Hepatic stellate cell (primary cell): ENCODE measurements around the gene LYPLAL1.
"Not testable (repeated sequence)": the region's sequence is repeated elsewhere in the genome, so short reads cannot be mapped to it uniquely, and the experiment has no call there.

Experiments
- DNase-seq: peaks from one replicate; pipeline ENCODE4 v3.0.0; 2011; ENCODE audit warnings: low spot score

The LYPLAL1 gene

GRCh38 chr1:219163401-219163954 is 10.2 kb upstream of the LYPLAL1 start:
- no peak for DNase-seq

DNA sequence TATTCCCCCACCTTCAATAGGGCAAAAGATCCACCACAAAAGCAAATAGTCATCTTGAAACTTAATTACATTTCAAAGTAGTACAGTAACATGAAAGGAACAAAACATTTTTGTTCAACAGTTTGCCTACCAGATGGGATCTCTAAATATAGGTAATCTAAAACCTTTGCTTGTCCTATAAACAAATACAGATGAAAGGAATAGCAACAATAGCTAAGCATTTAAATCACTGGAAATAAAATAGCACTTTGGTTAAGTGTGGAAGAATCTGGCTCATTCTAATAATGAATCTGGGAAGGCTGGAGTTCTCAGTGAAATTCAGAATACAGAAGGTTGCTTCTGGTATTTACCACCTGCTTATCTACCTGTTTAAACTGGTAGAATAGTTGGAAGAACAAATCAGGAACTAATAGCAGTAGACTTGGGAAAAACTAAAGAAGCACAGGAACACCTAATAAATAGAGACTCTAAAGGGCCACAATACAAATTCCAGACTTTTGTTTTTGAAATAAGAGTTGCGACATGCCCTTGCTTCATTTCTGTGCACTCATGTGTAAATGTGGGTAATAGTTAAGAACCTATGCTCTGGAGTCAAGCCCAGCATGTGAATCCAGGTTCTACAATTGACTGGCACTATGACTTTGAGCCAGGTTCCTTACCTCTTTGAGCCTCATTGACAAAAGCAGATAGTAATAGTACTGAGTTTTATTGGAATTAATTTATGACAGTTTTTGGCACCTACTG is 2.3 kb upstream of the LYPLAL1 start:
- DNase-seq: no peak

DNA sequence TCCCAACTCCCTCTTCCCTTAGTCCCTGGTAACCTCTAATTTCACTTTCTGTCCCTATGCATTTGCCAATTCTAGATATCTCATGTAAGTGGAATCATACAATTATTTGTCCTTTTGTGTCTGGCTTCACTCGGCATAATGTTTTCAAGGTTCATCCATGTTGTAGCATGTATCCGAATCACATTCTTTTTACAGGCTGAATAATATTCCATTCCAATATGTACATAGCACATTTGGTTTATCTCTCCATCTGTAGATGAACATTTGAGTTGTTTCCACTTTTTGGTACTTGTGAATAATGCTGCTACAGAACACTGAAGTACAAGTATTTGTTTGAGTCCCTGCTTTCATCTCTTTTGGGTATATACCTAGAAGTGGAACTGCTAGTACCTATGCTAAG is 857 bp upstream of the LYPLAL1 start:
- DNase-seq: no peak

DNA sequence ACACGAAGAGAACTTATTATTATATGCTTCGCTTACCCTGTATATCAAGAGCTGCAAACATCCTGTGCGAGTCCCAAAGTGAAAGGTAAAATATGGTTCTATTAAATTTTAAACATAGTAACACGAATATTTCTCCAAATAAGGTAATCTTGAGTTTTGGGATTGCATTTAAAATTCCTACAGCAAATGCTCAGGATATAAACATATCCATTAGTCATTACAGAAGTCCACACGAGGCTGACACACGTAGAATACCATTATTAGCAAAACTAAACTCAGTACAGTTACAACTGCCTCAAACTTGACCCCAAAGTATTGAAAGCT is 282 bp upstream of the LYPLAL1 start:
- no peak for DNase-seq

DNA sequence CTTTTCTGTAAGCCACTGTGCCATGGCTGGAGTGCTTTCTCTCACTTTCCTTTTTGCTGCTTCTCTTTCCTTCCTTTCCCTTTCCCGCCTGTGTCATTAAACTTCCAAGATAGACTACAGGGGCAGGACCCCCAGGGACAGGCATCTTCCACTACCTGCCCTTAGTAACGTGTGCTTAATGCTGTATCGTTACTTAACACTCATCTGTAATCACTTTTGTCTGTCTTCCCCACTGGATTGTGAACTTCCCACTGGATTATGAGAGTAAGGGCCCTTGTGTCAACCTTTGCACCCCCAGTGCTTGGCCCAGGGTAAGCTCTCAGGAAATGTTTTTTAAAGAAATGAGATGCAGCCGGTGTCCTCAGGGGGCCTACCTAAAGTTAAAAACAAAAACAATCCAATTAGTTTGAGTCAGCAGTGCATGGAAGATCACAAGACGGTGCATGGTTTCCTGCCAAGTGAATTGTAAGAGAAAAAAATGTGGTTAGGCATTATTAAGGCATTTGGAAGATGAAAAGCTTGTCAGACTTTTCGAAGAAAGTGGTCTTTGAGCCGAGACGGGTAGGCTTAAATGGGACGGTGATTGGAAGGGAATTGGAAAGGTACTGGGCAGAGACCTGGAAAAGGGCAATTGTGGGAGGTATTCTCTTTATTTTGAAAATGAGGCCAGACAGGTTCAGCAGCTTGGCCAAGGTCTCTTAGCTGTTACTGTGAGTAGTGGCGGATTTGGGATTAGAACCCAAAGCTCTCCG is 958 bp downstream of the LYPLAL1 start:
- peak; percentile 12 for DNase-seq

GRCh38 chr1:219175212-219175564 is 1.5 kb downstream of the LYPLAL1 start:
- DNase-seq: no peak

- no peak for DNase-seq
Observed at GRCh38 chr1:219176168-219176567, 2.5 kb downstream of the LYPLAL1 start.

- no peak for DNase-seq
Observed at GRCh38 chr1:219177363-219177762, 3.7 kb downstream of the LYPLAL1 start.

- DNase-seq: no peak
Observed at GRCh38 chr1:219177940-219178339, 4.3 kb downstream of the LYPLAL1 start.

DNA sequence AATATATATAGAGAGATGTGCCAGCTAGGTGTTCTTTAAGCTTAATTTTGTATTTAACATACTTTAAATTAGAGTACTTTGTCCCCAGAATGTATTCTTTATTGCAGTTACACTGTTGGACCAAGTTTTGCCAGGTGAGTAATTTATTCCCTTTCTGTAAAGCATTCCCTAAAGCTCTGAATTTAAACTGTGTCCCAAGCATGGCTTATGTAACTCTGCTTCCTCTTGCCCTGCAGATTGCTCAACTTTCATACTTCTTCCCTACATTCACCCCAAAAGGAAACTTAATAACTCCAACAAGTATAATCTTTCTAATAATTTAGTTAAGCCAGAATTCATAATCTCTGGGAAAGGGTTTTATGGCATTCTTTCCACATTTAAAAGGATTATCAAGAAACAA is 5.6 kb downstream of the LYPLAL1 start:
- DNase-seq: no peak

- DNase-seq: no peak
Observed at GRCh38 chr1:219184337-219184736, 10.7 kb downstream of the LYPLAL1 start.

DNA sequence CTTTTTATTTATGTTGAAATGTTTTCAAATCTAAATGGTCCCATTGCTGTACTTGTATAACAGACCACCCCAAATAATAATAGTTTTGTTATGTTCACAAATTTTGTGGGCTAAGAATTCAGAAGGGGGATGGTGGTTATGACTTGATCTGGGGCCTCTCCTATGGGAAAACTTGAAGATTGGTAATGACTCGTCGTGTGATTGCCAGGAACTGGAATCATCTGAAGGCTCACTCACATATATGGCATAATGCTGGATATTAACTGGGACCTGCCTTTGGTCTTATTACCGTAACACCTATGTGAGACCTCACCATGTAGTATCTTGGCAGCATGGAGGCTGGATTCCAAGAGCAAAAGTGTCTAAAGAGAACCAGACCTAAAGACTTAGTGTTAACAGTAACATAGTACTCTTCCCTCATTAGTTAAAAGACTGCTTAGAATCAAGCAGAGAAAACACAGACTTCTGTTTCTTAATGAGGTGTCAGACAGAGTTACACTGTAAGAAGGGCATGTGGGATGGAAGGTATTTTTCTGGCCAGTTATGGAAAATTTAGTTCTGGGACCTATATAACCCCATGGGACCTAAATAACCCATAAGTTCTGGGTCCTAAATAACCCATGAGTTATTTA is 11.9 kb downstream of the LYPLAL1 start:
- DNase-seq: no peak

- no peak for DNase-seq
Observed at GRCh38 chr1:219188331-219188803, 14.7 kb downstream of the LYPLAL1 start.

- DNase-seq: no peak
Observed at GRCh38 chr1:219189021-219189824, 15.5 kb downstream of the LYPLAL1 start.

DNA sequence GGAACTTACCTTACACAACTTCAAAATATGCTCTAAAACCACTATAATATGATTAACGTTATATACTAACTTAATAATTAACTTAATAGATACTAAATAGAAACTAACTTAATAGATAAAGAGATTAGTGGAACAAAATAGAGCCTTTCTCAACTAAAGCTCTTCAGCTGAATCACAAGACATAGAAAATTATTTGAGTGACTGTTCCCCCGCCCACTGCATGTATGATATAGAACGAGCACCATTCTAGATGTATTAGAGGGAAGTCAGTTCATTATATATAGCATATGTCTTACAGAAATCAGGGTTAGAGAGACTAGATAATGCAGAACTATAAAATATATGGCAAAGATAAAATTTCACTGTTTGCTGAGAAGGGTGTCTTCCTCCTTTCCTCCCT is 16.3 kb downstream of the LYPLAL1 start:
- no peak for DNase-seq

- DNase-seq: no peak
Observed at GRCh38 chr1:219190605-219191004, 16.9 kb downstream of the LYPLAL1 start.

GRCh38 chr1:219195833-219196232 is 22.2 kb downstream of the LYPLAL1 start:
- DNase-seq: not testable (repeated sequence)

DNA sequence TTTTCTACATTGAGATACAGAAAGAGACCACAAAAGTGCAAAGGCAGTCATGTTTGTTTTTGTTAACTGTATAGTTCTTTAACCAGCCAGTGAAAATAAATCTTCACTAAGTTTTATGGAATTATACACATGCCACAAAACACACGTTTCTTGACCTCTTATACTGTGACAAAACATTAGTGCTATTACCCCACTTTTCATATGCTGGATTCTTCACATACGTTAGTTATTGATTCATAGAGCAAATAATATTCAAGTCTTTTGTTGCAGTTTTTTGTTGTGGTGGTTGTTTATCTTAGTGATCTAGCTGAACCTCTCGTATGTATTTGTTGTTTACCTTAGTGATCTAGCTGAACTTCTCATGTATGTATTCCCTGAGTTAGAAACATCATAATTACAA is 28.0 kb downstream of the LYPLAL1 start:
- DNase-seq: no peak

- DNase-seq: no peak
Observed at GRCh38 chr1:219202567-219202966, 28.9 kb downstream of the LYPLAL1 start.

DNA sequence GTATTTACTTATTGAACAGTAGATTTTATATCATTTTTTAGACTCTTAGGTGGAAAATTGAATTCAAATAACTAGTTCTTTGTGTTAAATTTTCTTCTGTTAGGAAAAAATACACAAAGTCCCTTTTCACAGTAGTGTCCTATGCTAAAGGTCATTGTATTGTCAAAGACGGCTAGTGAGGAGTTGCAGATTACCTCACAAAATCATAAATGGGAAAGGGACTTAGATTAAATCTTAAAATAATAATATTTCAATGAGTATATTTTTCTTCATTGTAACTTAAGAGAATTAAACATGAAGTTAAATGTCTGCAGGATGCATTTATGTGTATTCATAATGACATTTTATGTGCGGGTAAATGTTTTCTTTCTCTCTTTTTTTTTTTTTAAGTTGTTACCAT is 32.7 kb downstream of the LYPLAL1 start:
- no peak for DNase-seq

- DNase-seq: no peak
Observed at GRCh38 chr1:219209578-219209977, 35.9 kb downstream of the LYPLAL1 start.

GRCh38 chr1:219210067-219210466 is 36.4 kb downstream of the LYPLAL1 start:
- no peak for DNase-seq
